H9 (cell line): ENCODE results near the gene HLA-DPB1. TPM values are rescaled to one million over a fixed set of nuclear protein-coding genes. Genes with fewer than 3 reads are reported as not detected.
A peak's percentile ranks its signal among the peaks of the same experiment; 100 is the strongest.

Experiments used
- DNase-seq: peaks from one replicate; pipeline ENCODE4 v3.0.0-alpha.2; 2017
- H2AFZ ChIP-seq: one replicate; pipeline ENCODE4 v1.6.1; 2013; ENCODE audit warnings: mild to moderate bottlenecking, low read length, control low read depth, moderate library complexity
- H2AK5ac ChIP-seq: 2 replicates; pipeline ENCODE4 v1.6.1; 2013; ENCODE audit warnings: low read length, control low read depth, mixed read lengths; ENCODE audit not compliant: insufficient read length
- H2BK120ac ChIP-seq: one replicate; pipeline ENCODE4 v1.6.1; 2013; ENCODE audit warnings: low read depth, mild to moderate bottlenecking, low read length, control low read depth, inconsistent platforms; ENCODE audit not compliant: poor library complexity, severe bottlenecking
- H2BK12ac ChIP-seq: 2 replicates; pipeline ENCODE4 v1.6.1; 2013; ENCODE audit warnings: low read length, control low read depth, mixed read lengths, low read depth; ENCODE audit not compliant: insufficient read length
- H2BK15ac ChIP-seq: 2 replicates; pipeline ENCODE4 v1.6.1; 2013; ENCODE audit warnings: low read depth, low read length, control low read depth
- H2BK20ac ChIP-seq: one replicate; pipeline ENCODE4 v1.6.1; 2013; ENCODE audit warnings: low read depth, mild to moderate bottlenecking, low read length, control low read depth, inconsistent platforms; ENCODE audit not compliant: poor library complexity, severe bottlenecking
- H2BK5ac ChIP-seq: 2 replicates; pipeline ENCODE4 v1.6.1; 2013; ENCODE audit warnings: low read length, control low read depth, mixed read lengths; ENCODE audit not compliant: insufficient read length
- H3K14ac ChIP-seq: 2 replicates; pipeline ENCODE4 v1.6.1; 2013; ENCODE audit warnings: low read length, control low read depth; ENCODE audit not compliant: insufficient read depth
- H3K18ac ChIP-seq: 2 replicates; pipeline ENCODE4 v1.6.1; 2013; ENCODE audit warnings: low read depth, mild to moderate bottlenecking, mixed read lengths, low read length, control low read depth; ENCODE audit not compliant: insufficient read length
- H3K23ac ChIP-seq: 2 replicates; pipeline ENCODE4 v1.6.1; 2013; ENCODE audit warnings: low read length, control low read depth, mixed read lengths, low read depth; ENCODE audit not compliant: insufficient read length
- H3K23me2 ChIP-seq: 2 replicates; pipeline ENCODE4 v1.6.1; 2013; ENCODE audit warnings: low read depth, mild to moderate bottlenecking, mixed read lengths, low read length, control low read depth; ENCODE audit not compliant: insufficient read length, poor library complexity, severe bottlenecking
- H3K27ac ChIP-seq: 2 replicates; pipeline ENCODE4 v1.5.1; 2013; ENCODE audit warnings: low read length, control low read depth, mixed read lengths, low read depth; ENCODE audit not compliant: insufficient read length
- H3K27me3 ChIP-seq: 2 replicates; pipeline ENCODE4 v1.6.1; 2013; ENCODE audit warnings: low read length, control low read depth, inconsistent platforms; ENCODE audit not compliant: insufficient read depth
- H3K4ac ChIP-seq: 2 replicates; pipeline ENCODE4 v1.6.1; 2013; ENCODE audit warnings: low read depth, mild to moderate bottlenecking, control low read depth, inconsistent platforms, low read length, moderate library complexity
- H3K4me1 ChIP-seq: 2 replicates; pipeline ENCODE4 v1.6.1; 2013; ENCODE audit warnings: low read length, control low read depth, inconsistent platforms; ENCODE audit not compliant: insufficient read depth
- H3K4me2 ChIP-seq: 2 replicates; pipeline ENCODE4 v1.6.1; 2013; ENCODE audit warnings: low read length, control low read depth, mixed read lengths; ENCODE audit not compliant: insufficient read length, insufficient read depth
- H3K56ac ChIP-seq: 2 replicates; pipeline ENCODE4 v1.6.1; 2013; ENCODE audit warnings: low read depth, mild to moderate bottlenecking, mixed read lengths, low read length, control low read depth; ENCODE audit not compliant: insufficient read length
- H3K79me1 ChIP-seq: 2 replicates; pipeline ENCODE4 v1.6.1; 2013; ENCODE audit warnings: low read depth, mild to moderate bottlenecking, moderate library complexity, low read length, control low read depth, inconsistent platforms; ENCODE audit not compliant: insufficient read depth, poor library complexity, severe bottlenecking
- H3K79me2 ChIP-seq: 2 replicates; pipeline ENCODE4 v1.6.1; 2013; ENCODE audit warnings: low read length, control low read depth, inconsistent platforms; ENCODE audit not compliant: insufficient read depth
- H3K9ac ChIP-seq: 2 replicates; pipeline ENCODE4 v1.6.1; 2013; ENCODE audit warnings: low read length, control low read depth, mixed read lengths; ENCODE audit not compliant: insufficient read length; ENCODE audit errors: extremely low read depth
- H3K9me3 ChIP-seq: one replicate; pipeline ENCODE4 v1.6.1; 2013; ENCODE audit warnings: low read depth, low read length, inconsistent platforms; ENCODE audit not compliant: control insufficient read depth
- H3T11ph ChIP-seq: one replicate; pipeline ENCODE4 v1.6.1; 2013; ENCODE audit warnings: mild to moderate bottlenecking, low read length, control low read depth, inconsistent platforms
- H4K20me1 ChIP-seq: one replicate; pipeline ENCODE4 v1.6.1; 2013; ENCODE audit not compliant: control insufficient read depth, insufficient read length, insufficient read depth
- H4K5ac ChIP-seq: 2 replicates; pipeline ENCODE4 v1.6.1; 2013; ENCODE audit warnings: low read depth, mild to moderate bottlenecking, mixed read lengths, low read length, control low read depth; ENCODE audit not compliant: insufficient read length
- H4K8ac ChIP-seq: replicated peaks from 2 replicates; pipeline ENCODE4 v1.6.1; 2013; ENCODE audit warnings: low read length, control low read depth, mixed read lengths, low read depth; ENCODE audit not compliant: insufficient read length
- H4K91ac ChIP-seq: 2 replicates; pipeline ENCODE4 v1.6.1; 2013; ENCODE audit warnings: low read depth, mild to moderate bottlenecking, moderate library complexity, mixed read lengths, low read length, control low read depth; ENCODE audit not compliant: insufficient read length
- H3K27ac Mint-ChIP-seq, 3 experiments: 2 replicates in 2 of 3; 3 replicates in 1 of 3; pipeline ENCODE4 v1.8.0; 2020 to 2021; ENCODE audit warnings: mixed read lengths in 3 of 3, mild to moderate bottlenecking in 1 of 3, moderate library complexity in 1 of 3
- H3K27me3 Mint-ChIP-seq: 2 replicates; pipeline ENCODE4 v1.8.0; 2021; ENCODE audit warnings: low read depth, mild to moderate bottlenecking, moderate library complexity, mixed read lengths
- H3K36me3 Mint-ChIP-seq, 3 experiments: 2 replicates in 2 of 3; 3 replicates in 1 of 3; pipeline ENCODE4 v1.8.0; 2020 to 2021; ENCODE audit warnings: low read depth in 3 of 3, mixed read lengths in 3 of 3; ENCODE audit not compliant: insufficient read depth in 1 of 3
- H3K4me1 Mint-ChIP-seq, 2 experiments: 2 replicates each; pipeline ENCODE4 v1.8.0; 2020; ENCODE audit warnings: mixed read lengths in 2 of 2
- H3K4me3 Mint-ChIP-seq, 2 experiments: 2 replicates in 1 of 2; 3 replicates in 1 of 2; pipeline ENCODE4 v1.8.0; 2020 to 2021; ENCODE audit warnings: mild to moderate bottlenecking in 2 of 2, mixed read lengths in 2 of 2, moderate library complexity in 1 of 2
- H3K9me3 Mint-ChIP-seq, 2 experiments: 2 replicates in 1 of 2; 3 replicates in 1 of 2; pipeline ENCODE4 v1.8.0; 2020; ENCODE audit warnings: mild to moderate bottlenecking in 2 of 2, mixed read lengths in 2 of 2, moderate library complexity in 1 of 2
- WGBS: extraction: QIAGEN DNeasy Blood & Tissue Kit; methylation state at CpG from one replicate; pipeline ENCODE4 v1.1.7; 2013; ENCODE audit warnings: missing lambda C conversion rate, low lambda C conversion rate, mixed read lengths; ENCODE audit not compliant: insufficient read length; ENCODE audit errors: extremely low coverage; 5-methylcytosine and 5-hydroxymethylcytosine counted together
- total RNA-seq: library from RNA; stranded (reverse); gene quantifications from 2 replicates; pipeline ENCODE4 v1.2.1, GENCODE V29; 2021
- TF ChIP-seq, protein P1 (sequence below): fragments of 200-600 bp; sonication (generic); conservative IDR thresholded peaks from 3 replicates; pipeline ENCODE4 v1.8.0; 2021; ENCODE audit warnings: antibody characterized with exemption, mild to moderate bottlenecking

Gene HLA-DPB1
- total RNA-seq, 1 experiment from 2014 or later, result 23.6 TPM

DNA sequence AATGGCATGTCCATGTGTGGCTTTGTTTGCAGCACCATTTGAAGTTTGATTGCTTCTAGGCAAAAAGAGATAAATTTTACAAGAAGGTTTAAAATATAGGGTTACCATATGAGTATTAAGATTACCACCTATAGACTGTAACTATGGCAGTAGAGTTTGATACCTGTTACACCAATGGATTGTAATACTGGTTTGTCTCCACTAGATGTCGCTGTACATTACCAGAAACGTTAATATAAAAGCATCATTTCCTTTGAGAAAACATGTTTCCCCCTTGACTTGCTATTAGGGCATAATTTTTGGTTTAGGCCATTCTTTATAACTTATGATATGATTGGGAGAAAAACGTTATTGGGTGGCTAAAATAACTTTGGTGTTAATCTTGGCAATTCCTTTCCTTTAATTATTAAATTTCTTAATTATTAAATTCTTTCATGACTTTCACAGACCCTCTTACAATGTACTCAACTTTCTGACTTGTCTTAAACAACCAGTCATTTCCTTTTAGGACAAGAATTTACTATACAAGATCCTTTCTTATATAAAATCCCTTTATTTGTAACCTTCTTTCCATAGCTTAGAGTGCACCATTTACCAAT, 42.8 kb downstream of the HLA-DPB1 start:
- H3K23me2 ChIP-seq, result peaks cover 16% of the 10 kb centered on the region
- no peak overlapping the region for H2AFZ ChIP-seq
- no peak overlapping the region for H4K5ac ChIP-seq
- H4K20me1 ChIP-seq, result no peaks in the 10 kb centered on the region
- no peak overlapping the region for H2BK120ac ChIP-seq
- peak overlapping the region; percentile 76 for H3K27ac ChIP-seq
- peak overlapping the region; percentile 70 for H3K18ac ChIP-seq
- no peak overlapping the region; the same call in 1 of the 2 replicates for H3K4ac ChIP-seq
- no peak overlapping the region for H4K91ac ChIP-seq
- peak overlapping the region; percentile 73 for H3K4me2 ChIP-seq
- H3K23ac ChIP-seq, result no peak overlapping the region
- no peaks in the 10 kb centered on the region for H3K27me3 ChIP-seq
- H2BK12ac ChIP-seq, result no peak overlapping the region
- H3K4me3 Mint-ChIP-seq, result peak overlapping the region; percentile 92 to 94
- no peak overlapping the region for H3K9ac ChIP-seq
- peaks cover 19% of the 10 kb centered on the region; the same call in 1 of the 2 replicates for H3K79me2 ChIP-seq
- peaks cover 7% of the 10 kb centered on the region for H3K9me3 ChIP-seq
- no peak overlapping the region for H2BK5ac ChIP-seq
- peaks cover 3% of the 10 kb centered on the region; the same call in 1 of the 2 replicates for H3K27me3 Mint-ChIP-seq
- H3K14ac ChIP-seq, result no peak overlapping the region
- H3K4me1 Mint-ChIP-seq, result peaks cover 76 to 82% of the 10 kb centered on the region in 2 experiments
- peaks cover 19 to 21% (median 19%) of the 10 kb centered on the region in 3 experiments for H3K36me3 Mint-ChIP-seq
- no peak overlapping the region for H4K8ac ChIP-seq
- peaks cover 9% of the 10 kb centered on the region; the same call in 1 of the 2 replicates for H3K4me1 ChIP-seq
- TF ChIP-seq, protein P1, sequence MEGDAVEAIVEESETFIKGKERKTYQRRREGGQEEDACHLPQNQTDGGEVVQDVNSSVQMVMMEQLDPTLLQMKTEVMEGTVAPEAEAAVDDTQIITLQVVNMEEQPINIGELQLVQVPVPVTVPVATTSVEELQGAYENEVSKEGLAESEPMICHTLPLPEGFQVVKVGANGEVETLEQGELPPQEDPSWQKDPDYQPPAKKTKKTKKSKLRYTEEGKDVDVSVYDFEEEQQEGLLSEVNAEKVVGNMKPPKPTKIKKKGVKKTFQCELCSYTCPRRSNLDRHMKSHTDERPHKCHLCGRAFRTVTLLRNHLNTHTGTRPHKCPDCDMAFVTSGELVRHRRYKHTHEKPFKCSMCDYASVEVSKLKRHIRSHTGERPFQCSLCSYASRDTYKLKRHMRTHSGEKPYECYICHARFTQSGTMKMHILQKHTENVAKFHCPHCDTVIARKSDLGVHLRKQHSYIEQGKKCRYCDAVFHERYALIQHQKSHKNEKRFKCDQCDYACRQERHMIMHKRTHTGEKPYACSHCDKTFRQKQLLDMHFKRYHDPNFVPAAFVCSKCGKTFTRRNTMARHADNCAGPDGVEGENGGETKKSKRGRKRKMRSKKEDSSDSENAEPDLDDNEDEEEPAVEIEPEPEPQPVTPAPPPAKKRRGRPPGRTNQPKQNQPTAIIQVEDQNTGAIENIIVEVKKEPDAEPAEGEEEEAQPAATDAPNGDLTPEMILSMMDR, result peak; percentile 88
- no peak overlapping the region for H2AK5ac ChIP-seq
- peak overlapping the region; percentile 97 to 100 (median 98) for H3K27ac Mint-ChIP-seq
- no CpG with 5 or more reads among the region's 3 CpGs for whole genome bisulfite sequencing
- DNase-seq, result no peak
- no peaks in the 10 kb centered on the region for H3K79me1 ChIP-seq
- H3K9me3 Mint-ChIP-seq, result peaks cover 7 to 14% of the 10 kb centered on the region in 2 experiments
- H2BK15ac ChIP-seq, result no peak overlapping the region
- H3K56ac ChIP-seq, result no peak overlapping the region
- H2BK20ac ChIP-seq, result no peak overlapping the region
- no peak overlapping the region for H3T11ph ChIP-seq
